Parathyroid adenoma (tissue), 2 donors: ENCODE results near the gene TNPO2.

Source experiments
- H2AFZ ChIP-seq: fragments of 300-600 bp; sonication (generic); one replicate; pipeline ENCODE4 v1.7.0; 2017; ENCODE audit warnings: antibody characterized with exemption, mild to moderate bottlenecking
- H3K27ac ChIP-seq: fragments of 300-600 bp; sonication (generic); one replicate; pipeline ENCODE4 v1.7.0; 2017
- H3K27me3 ChIP-seq: fragments of 300-600 bp; sonication (generic); one replicate; pipeline ENCODE4 v1.7.0; 2017; ENCODE audit warnings: low read length; ENCODE audit not compliant: control insufficient read depth, insufficient read depth
- H3K36me3 ChIP-seq: fragments of 300-600 bp; sonication (generic); one replicate; pipeline ENCODE4 v1.7.0; 2017; ENCODE audit warnings: low read length; ENCODE audit not compliant: control insufficient read depth, insufficient read depth
- H3K4me1 ChIP-seq: fragments of 300-600 bp; sonication (generic); one replicate; pipeline ENCODE4 v1.7.0; 2017; ENCODE audit warnings: control low read depth
- H3K4me2 ChIP-seq: fragments of 300-600 bp; sonication (generic); one replicate; pipeline ENCODE4 v1.7.0; 2017; ENCODE audit warnings: low read length
- H3K4me3 ChIP-seq: fragments of 300-600 bp; sonication (generic); one replicate; pipeline ENCODE4 v1.7.0; 2017; ENCODE audit warnings: low read depth, low read length
- H3K79me2 ChIP-seq: fragments of 300-600 bp; sonication (generic); one replicate; pipeline ENCODE4 v1.7.0; 2017; ENCODE audit warnings: control low read depth
- H3K9ac ChIP-seq: fragments of 300-600 bp; sonication (generic); one replicate; pipeline ENCODE4 v1.7.0; 2017; ENCODE audit warnings: mild to moderate bottlenecking
- H3K9me3 ChIP-seq: fragments of 300-600 bp; sonication (generic); one replicate; pipeline ENCODE4 v1.7.0; 2017; ENCODE audit warnings: low read length; ENCODE audit not compliant: control insufficient read depth
- TF ChIP-seq, protein P1 (sequence below): fragments of 300-600 bp; sonication (generic); IDR thresholded peaks from one replicate; pipeline ENCODE4 v1.7.0; 2017; ENCODE audit warnings: antibody characterized with exemption, mild to moderate bottlenecking
- donor health status: primary hyperparathyroidism.

Gene TNPO2

DNA sequence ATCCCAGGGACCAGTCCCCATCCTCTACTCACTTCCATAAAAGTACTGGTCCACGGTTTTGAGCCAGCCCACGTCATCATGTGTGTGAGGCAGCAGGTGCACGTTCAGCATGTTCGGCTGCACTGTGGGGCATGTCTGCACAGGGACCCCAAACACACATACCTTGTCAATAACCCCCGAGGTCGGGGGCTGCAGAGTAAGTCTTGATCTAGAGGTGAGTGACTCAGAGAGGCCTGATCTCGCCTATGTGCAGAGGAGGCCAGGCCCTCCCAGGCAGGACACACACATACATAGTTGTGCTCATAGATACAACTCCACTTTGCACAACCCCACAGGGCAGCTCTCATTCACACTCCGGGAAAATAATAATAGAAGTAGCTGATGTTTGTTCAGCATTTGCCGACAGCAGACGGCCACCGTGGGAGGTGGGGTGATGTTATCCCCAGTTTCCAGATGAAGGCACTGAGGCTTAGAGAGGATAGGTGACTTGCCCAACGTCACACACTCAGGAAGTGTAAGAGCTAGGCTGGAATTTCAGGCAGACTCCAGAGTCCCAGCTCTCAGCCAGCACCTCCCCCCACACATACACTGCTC, 58.0 kb downstream of the TNPO2 start:
- Histone ChIP-seq H3K27ac (no peak overlapping the region), H3K9ac (no peak overlapping the region), H3K9me3 (no peaks in the 10 kb centered on the region), H3K79me2 (peaks cover 5% of the 10 kb centered on the region), H3K36me3 (no peaks in the 10 kb centered on the region), H3K4me3 (peak overlapping the region; percentile 76), H2AFZ (peak overlapping the region; percentile 91), H3K27me3 (no peaks in the 10 kb centered on the region), H3K4me2 (peak overlapping the region; percentile 98), H3K4me1 (peaks cover 8% of the 10 kb centered on the region)
- TF ChIP-seq, protein P1, sequence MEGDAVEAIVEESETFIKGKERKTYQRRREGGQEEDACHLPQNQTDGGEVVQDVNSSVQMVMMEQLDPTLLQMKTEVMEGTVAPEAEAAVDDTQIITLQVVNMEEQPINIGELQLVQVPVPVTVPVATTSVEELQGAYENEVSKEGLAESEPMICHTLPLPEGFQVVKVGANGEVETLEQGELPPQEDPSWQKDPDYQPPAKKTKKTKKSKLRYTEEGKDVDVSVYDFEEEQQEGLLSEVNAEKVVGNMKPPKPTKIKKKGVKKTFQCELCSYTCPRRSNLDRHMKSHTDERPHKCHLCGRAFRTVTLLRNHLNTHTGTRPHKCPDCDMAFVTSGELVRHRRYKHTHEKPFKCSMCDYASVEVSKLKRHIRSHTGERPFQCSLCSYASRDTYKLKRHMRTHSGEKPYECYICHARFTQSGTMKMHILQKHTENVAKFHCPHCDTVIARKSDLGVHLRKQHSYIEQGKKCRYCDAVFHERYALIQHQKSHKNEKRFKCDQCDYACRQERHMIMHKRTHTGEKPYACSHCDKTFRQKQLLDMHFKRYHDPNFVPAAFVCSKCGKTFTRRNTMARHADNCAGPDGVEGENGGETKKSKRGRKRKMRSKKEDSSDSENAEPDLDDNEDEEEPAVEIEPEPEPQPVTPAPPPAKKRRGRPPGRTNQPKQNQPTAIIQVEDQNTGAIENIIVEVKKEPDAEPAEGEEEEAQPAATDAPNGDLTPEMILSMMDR = no peak

DNA sequence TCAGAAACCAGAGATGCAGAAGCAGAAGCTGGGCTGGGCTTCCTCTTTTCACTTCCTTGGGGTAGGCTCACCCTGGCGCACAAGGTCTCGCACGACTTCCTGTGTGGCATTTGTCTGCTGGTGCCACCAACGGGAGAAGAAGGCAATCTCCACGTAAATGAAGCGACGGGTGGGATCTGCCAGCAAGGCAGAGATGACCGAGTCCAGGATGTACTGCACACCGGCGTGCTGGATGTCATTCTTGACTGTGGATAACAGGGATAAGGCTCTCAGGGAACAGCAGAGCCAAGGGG, 58.5 kb downstream of the TNPO2 start:
- no peak overlapping the region for H2AFZ ChIP-seq
- no peaks in the 10 kb centered on the region for H3K36me3 ChIP-seq
- H3K27me3 ChIP-seq = no peaks in the 10 kb centered on the region
- no peak overlapping the region for H3K9ac ChIP-seq
- H3K4me3 ChIP-seq = no peak overlapping the region
- H3K9me3 ChIP-seq = no peaks in the 10 kb centered on the region
- TF ChIP-seq, protein P1 = no peak
- H3K4me2 ChIP-seq = no peak overlapping the region
- peaks cover under 1% of the 10 kb centered on the region for H3K79me2 ChIP-seq
- no peak overlapping the region for H3K27ac ChIP-seq
- H3K4me1 ChIP-seq = peaks cover 3% of the 10 kb centered on the region

DNA sequence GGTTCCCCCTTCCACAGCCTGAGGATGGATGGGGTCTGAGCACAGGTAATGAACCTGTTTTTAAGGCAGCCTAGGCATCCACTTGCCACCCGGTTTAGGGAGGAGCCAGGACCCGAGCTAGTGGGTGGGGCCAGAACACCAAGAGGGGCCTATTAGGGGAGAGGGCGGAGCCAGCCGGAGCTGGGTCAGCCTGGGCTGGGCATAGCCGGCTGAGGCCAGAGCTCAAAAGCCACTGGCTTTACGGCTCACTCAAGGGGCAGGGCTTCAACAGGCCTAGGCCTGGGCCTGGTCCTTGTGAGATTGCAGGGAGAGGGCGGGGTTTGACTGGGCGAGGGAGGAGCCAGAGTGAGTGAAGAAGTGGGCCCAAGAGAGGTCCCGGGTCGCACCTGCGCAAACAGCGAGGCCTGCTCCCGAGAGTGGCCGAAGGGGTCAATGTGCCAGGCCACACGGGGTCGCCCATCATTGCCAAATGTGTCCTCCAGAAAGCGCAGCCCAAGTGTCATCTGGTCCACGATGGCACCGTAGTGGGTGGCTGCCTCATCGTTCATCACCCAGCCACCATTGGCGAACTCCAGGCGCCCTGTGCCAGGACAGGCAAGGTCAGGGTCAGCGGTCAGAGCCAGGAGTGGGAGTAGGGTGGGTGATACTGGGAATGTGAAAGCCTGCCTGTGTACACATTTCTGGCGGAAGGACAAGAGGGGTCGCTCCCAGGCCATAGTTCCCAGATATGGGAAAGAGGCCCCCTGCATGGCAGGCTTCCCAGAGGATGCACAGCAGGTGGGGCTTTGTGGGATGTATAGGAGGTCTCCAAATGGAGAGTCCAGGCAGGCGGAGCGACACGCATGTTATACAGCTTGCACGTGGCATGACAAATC, 59.1 kb downstream of the TNPO2 start:
- H3K27ac ChIP-seq = no peak overlapping the region
- peaks cover 3% of the 10 kb centered on the region for H3K4me1 ChIP-seq
- H3K79me2 ChIP-seq = no peaks in the 10 kb centered on the region
- TF ChIP-seq, protein P1 = no peak
- no peak overlapping the region for H3K9ac ChIP-seq
- no peak overlapping the region for H3K4me3 ChIP-seq
- H3K4me2 ChIP-seq = no peak overlapping the region
- no peak overlapping the region for H2AFZ ChIP-seq
- no peaks in the 10 kb centered on the region for H3K9me3 ChIP-seq
- H3K27me3 ChIP-seq = no peaks in the 10 kb centered on the region
- H3K36me3 ChIP-seq = no peaks in the 10 kb centered on the region

DNA sequence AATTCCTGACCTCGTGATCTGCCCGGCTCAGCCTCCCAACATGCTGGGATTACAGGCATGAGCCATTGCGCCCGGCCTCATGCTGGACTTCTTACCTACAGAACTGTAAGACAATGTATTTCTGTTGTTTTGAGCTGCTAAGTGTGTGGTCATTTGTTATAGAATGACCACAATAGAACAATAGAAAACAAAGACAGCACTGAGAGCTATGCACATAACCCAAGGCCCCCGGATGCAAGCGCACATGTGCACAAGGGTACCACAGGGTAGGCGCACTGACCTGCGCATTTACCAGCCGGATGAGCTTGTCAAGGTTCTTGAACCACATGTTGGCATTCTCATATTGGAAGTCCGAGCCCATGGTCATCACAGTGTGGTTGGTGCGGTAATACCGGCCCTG, 62.8 kb downstream of the TNPO2 start:
- Histone ChIP-seq H3K36me3 (no peaks in the 10 kb centered on the region), H3K4me3 (no peak overlapping the region)

More for the DNA sequence above, 62.8 kb downstream of the TNPO2 start:
- H3K27me3 ChIP-seq = no peaks in the 10 kb centered on the region
- no peak overlapping the region for H3K4me2 ChIP-seq
- H3K27ac ChIP-seq = no peak overlapping the region
- no peaks in the 10 kb centered on the region for H3K9me3 ChIP-seq
- H3K9ac ChIP-seq = no peak overlapping the region
- TF ChIP-seq, protein P1 = no peak
- no peaks in the 10 kb centered on the region for H3K79me2 ChIP-seq
- H2AFZ ChIP-seq = no peak overlapping the region
- H3K4me1 ChIP-seq = no peaks in the 10 kb centered on the region
